ENCODE data around the gene NINL. TPM values are rescaled to one million over a fixed set of nuclear protein-coding genes. Genes with fewer than 3 reads are reported as not detected.

NINL gene
- total and polyA plus RNA-seq, 2 of the 4 experiments (the other 2 are of a cell fraction) = 3.0 to 10.4 TPM

DNA sequence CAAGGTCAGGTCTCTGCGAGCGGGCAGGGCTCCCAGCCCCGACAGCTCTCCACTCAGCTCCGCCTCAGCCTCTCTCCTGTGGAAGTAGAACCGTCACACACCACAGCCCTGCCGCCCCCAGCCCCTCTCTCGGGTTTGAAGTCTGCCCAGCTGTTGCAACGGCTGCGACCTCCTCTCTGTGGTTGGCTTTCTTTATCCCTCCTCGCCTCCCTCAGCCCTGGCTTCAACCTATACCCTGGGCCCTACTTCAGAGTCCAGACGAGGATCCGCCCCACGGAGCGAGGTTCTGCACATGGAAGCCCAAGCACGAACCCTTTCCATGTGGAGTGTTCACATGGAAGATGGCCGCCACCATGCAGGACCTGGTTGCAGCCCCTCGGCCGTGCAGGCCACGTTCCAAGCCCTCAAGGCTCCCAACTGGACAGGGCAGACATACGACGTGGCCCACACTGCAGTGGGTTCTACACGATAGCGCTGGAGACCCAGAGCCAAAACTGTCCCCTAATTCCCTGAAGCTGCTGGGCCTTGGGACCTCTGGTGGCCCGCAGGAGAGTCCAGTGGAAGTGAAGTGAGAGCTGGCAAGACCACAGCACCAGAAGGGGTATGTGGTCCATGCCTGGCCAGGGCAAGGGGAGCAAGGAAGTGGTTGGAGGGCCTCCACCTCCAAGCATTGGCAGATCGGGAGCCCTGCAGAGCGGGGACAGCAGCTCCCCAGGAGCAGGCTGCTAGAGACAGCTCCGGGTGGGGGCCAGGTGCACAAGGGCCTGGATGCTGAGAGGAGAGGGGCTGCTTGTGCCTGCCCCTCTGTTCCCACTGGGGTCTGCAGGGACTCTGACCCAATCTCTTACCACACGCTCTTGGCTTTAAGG, 108.1 kb downstream of the NINL start:
- dilution Hi-C loops (cut with HindIII; ENCODE audit: low sequenced_read_pairs, unreplicated experiment) = no loop called here
- Histone ChIP-seq H3K79me1 (ENCODE audit: low read depth in 1 of 2, low read length in 2 of 2) (peaks cover 0 to 6% of the 10 kb centered on the region in 2 experiments; a peak in 2 of 4 replicates), H4K5ac (ENCODE audit: low read depth, low read length) (no peak overlapping the region), H4K8ac (ENCODE audit: low read depth in 2 of 2, low read length in 2 of 2) (no peak overlapping the region), H3K9me1 (ENCODE audit: insufficient read depth, low read length) (no peaks in the 10 kb centered on the region), H2BK20ac (ENCODE audit: low read depth, low read length) (no peak overlapping the region), H2BK120ac (ENCODE audit: low read depth, low read length) (no peak overlapping the region), H3K4me2 (ENCODE audit: low read depth, low read length) (no peak overlapping the region), H3K27me3 (ENCODE audit: control insufficient read depth, insufficient read depth, low read length) (no peaks in the 10 kb centered on the region), H3K14ac (replicated peaks; ENCODE audit: low read depth, low read length) (no peak overlapping the region), H3K9ac (ENCODE audit: low read depth, low read length) (no peak overlapping the region), H3K4ac (ENCODE audit: low read depth, low read length) (no peak overlapping the region), H4K20me1 (ENCODE audit: insufficient read depth, low read length) (no peaks in the 10 kb centered on the region), H2AFZ (replicated peaks; ENCODE audit: low read length, poor library complexity) (no peak overlapping the region), H4K91ac (ENCODE audit: insufficient read depth, low read depth, low read length) (no peak overlapping the region), H2BK15ac (ENCODE audit: low read depth, low read length) (no peak overlapping the region), H3K9me3 (ENCODE audit: control insufficient read depth, insufficient read depth, low read length) (no peaks in the 10 kb centered on the region), H3K27ac (ENCODE audit: insufficient read depth, low read length) (no peak overlapping the region), H3K4me1 (ENCODE audit: control insufficient read depth, insufficient read depth, low read length) (no peaks in the 10 kb centered on the region), H3K23ac (ENCODE audit: low read depth, low read length) (no peak overlapping the region), H2BK5ac (ENCODE audit: low read depth, low read length, poor library complexity, severe bottlenecking) (no peak overlapping the region), H3K36me3 (ENCODE audit: control insufficient read depth, insufficient read depth, low read length) (peaks cover 46% of the 10 kb centered on the region), H3K18ac (ENCODE audit: low read depth, low read length) (no peak overlapping the region), H2AK5ac (ENCODE audit: low read depth, low read length) (no peak overlapping the region), H2AK9ac (replicated peaks; ENCODE audit: low read depth, low read length, poor library complexity) (no peak overlapping the region), H3K4me3 (ENCODE audit: insufficient read depth, low read depth, low read length) (no peak overlapping the region), H3K56ac (ENCODE audit: extremely low read depth, insufficient read depth, low read length) (no peak overlapping the region)
- WGBS, 2 experiments (ENCODE audit: extremely low coverage in 2 of 2, insufficient read length in 1 of 2) = 88% methylated on average over 20 of the region's 28 CpGs; no CpG with 5 or more reads in 1 of the 2 experiments
- TF ChIP-seq MAFK (IDR thresholded peaks at IDR 0.05; ENCODE audit: low read depth, low read length) (no peak), SMC3 (IDR thresholded peaks at IDR 0.05; ENCODE audit: low read depth, low read length) (no peak), FOS (IDR thresholded peaks at IDR 0.05; ENCODE audit: low read depth, low read length) (no peak), POLR2A (IDR thresholded peaks at IDR 0.05; ENCODE audit: low read depth, low read length) (no peak), RCOR1 (IDR thresholded peaks at IDR 0.05; ENCODE audit: insufficient replicate concordance, low read length) (no peak), NFE2L2 (IDR thresholded peaks at IDR 0.05; ENCODE audit: low read depth, low read length) (no peak), RFX5 (IDR thresholded peaks at IDR 0.05; ENCODE audit: low read depth, low read length) (no peak)
- TF ChIP-seq, protein P1, sequence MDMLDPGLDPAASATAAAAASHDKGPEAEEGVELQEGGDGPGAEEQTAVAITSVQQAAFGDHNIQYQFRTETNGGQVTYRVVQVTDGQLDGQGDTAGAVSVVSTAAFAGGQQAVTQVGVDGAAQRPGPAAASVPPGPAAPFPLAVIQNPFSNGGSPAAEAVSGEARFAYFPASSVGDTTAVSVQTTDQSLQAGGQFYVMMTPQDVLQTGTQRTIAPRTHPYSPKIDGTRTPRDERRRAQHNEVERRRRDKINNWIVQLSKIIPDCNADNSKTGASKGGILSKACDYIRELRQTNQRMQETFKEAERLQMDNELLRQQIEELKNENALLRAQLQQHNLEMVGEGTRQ (IDR thresholded peaks at IDR 0.05; ENCODE audit: low read depth, low read length) = no peak
- TF ChIP-seq, protein P2, sequence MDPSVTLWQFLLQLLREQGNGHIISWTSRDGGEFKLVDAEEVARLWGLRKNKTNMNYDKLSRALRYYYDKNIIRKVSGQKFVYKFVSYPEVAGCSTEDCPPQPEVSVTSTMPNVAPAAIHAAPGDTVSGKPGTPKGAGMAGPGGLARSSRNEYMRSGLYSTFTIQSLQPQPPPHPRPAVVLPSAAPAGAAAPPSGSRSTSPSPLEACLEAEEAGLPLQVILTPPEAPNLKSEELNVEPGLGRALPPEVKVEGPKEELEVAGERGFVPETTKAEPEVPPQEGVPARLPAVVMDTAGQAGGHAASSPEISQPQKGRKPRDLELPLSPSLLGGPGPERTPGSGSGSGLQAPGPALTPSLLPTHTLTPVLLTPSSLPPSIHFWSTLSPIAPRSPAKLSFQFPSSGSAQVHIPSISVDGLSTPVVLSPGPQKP (IDR thresholded peaks at IDR 0.05; ENCODE audit: borderline replicate concordance, low read depth, low read length) = no peak
- ATAC-seq (ENCODE audit: low read depth) = no peak
- intact Hi-C loops (cut with micrococcal nuclease) = no loop called here
- ChIA-PET POLR2A (ENCODE audit: unreplicated experiment) (no interaction called here), CTCF (no interaction called here)
- DNase-seq = no peak
- BruUV-seq (replicated peaks) = no TSS peak
- in situ Hi-C loops (cut with MboI; ENCODE audit: low sequenced_read_pairs) = no loop called here
